MM.1S (cell line): ENCODE measurements around the gene AAK1.

Source experiments
- DNase-seq: peaks from one replicate; pipeline ENCODE4 v3.0.0-alpha.2; 2015
- H2AFZ ChIP-seq: fragments of 300-600 bp; sonication (generic); 2 replicates; pipeline ENCODE4 v1.6.0; 2016; ENCODE audit warnings: antibody characterized with exemption, low read length
- H3F3A ChIP-seq: fragments of 300-600 bp; sonication (generic); 2 replicates; pipeline ENCODE4 v1.6.1; 2016; ENCODE audit warnings: mild to moderate bottlenecking, antibody characterized with exemption, low read length, moderate library complexity, mixed read lengths; ENCODE audit not compliant: insufficient read depth
- H3K27ac ChIP-seq: fragments of 300-600 bp; sonication (generic); 2 replicates; pipeline ENCODE4 v1.5.1; 2016; ENCODE audit warnings: mild to moderate bottlenecking, low read length
- H3K27me3 ChIP-seq: fragments of 300-600 bp; sonication (generic); replicated peaks from 2 replicates; pipeline ENCODE4 v1.6.0; 2016; ENCODE audit warnings: low read length; ENCODE audit not compliant: insufficient read depth
- H3K36me3 ChIP-seq: fragments of 300-600 bp; sonication (generic); replicated peaks from 2 replicates; pipeline ENCODE4 v1.6.1; 2016; ENCODE audit warnings: mild to moderate bottlenecking, low read length, mixed read lengths; ENCODE audit not compliant: insufficient read depth
- H3K4me1 ChIP-seq: fragments of 300-600 bp; sonication (generic); 2 replicates; pipeline ENCODE4 v1.6.1; 2016; ENCODE audit warnings: low read length, mixed read lengths
- H3K4me2 ChIP-seq: fragments of 300-600 bp; sonication (generic); 2 replicates; pipeline ENCODE4 v1.6.0; 2016; ENCODE audit warnings: low read depth, low read length
- H3K4me3 ChIP-seq: fragments of 300-600 bp; sonication (generic); 2 replicates; pipeline ENCODE4 v1.5.1; 2016; ENCODE audit warnings: low read length, mixed read lengths
- H3K79me2 ChIP-seq: fragments of 300-600 bp; sonication (generic); 2 replicates; pipeline ENCODE4 v1.6.1; 2016; ENCODE audit warnings: mixed run types, low read length, mixed read lengths
- H3K9ac ChIP-seq: fragments of 300-600 bp; sonication (generic); 2 replicates; pipeline ENCODE4 v1.6.1; 2016; ENCODE audit warnings: low read length, mixed read lengths
- H3K9me2 ChIP-seq: fragments of 300-600 bp; sonication (generic); replicated peaks from 2 replicates; pipeline ENCODE4 v1.6.1; 2016; ENCODE audit warnings: mild to moderate bottlenecking, low read length, mixed read lengths; ENCODE audit not compliant: insufficient read depth
- H3K9me3 ChIP-seq: fragments of 300-600 bp; sonication (generic); replicated peaks from 2 replicates; pipeline ENCODE4 v1.6.1; 2016; ENCODE audit warnings: mild to moderate bottlenecking, low read length, mixed read lengths; ENCODE audit not compliant: insufficient read depth
- H4K20me1 ChIP-seq: fragments of 300-600 bp; sonication (generic); 2 replicates; pipeline ENCODE4 v1.6.1; 2016; ENCODE audit warnings: mild to moderate bottlenecking, low read length, moderate library complexity, mixed read lengths; ENCODE audit not compliant: insufficient read depth
- EZH2 ChIP-seq: fragments of 300-600 bp; sonication (generic); optimal IDR thresholded peaks from 2 replicates; pipeline ENCODE3; 2017; ENCODE audit warnings: low read depth, mild to moderate bottlenecking, antibody characterized with exemption, low read length, mixed read lengths
- EZH2phosphoT487 ChIP-seq: fragments of 300-600 bp; sonication (generic); IDR thresholded peaks from 2 replicates; pipeline ENCODE4 v1.6.1; 2018; ENCODE audit warnings: antibody characterized with exemption, low read length
- TF ChIP-seq, protein P1 (sequence below): fragments of 300-600 bp; sonication (generic); IDR thresholded peaks from 2 replicates; pipeline ENCODE4 v1.5.1; 2016; ENCODE audit warnings: antibody characterized with exemption, low read length, mixed read lengths

The AAK1 gene

DNA sequence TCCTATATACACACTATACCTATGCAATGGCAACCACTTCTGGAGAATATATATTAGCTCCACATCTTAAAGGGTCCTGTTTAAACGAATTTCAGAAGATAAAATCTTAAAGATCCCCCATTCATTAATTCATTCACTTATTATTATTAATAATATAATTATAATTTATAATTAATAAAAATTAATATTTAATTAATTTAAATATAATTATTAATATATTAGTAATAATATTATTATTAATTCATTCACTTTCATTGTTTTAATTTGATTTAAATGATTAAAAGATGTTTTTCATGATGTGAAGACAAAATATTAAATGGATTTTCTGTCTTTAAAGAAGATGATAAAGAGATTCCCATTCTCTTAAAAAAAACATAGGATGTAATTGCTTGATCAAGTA is 227.4 kb downstream of the AAK1 start:
- H3K9me3 ChIP-seq: no peaks in the 10 kb centered on the region
- H2AFZ ChIP-seq: no peak overlapping the region
- H3K79me2 ChIP-seq: no peaks in the 10 kb centered on the region
- no peak overlapping the region for H3K9ac ChIP-seq
- DNase-seq: no peak
- H3F3A ChIP-seq: no peaks in the 10 kb centered on the region
- no peaks in the 10 kb centered on the region; the same call in 1 of the 2 replicates for H3K36me3 ChIP-seq
- TF ChIP-seq, protein P1, sequence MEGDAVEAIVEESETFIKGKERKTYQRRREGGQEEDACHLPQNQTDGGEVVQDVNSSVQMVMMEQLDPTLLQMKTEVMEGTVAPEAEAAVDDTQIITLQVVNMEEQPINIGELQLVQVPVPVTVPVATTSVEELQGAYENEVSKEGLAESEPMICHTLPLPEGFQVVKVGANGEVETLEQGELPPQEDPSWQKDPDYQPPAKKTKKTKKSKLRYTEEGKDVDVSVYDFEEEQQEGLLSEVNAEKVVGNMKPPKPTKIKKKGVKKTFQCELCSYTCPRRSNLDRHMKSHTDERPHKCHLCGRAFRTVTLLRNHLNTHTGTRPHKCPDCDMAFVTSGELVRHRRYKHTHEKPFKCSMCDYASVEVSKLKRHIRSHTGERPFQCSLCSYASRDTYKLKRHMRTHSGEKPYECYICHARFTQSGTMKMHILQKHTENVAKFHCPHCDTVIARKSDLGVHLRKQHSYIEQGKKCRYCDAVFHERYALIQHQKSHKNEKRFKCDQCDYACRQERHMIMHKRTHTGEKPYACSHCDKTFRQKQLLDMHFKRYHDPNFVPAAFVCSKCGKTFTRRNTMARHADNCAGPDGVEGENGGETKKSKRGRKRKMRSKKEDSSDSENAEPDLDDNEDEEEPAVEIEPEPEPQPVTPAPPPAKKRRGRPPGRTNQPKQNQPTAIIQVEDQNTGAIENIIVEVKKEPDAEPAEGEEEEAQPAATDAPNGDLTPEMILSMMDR: no peak
- TF ChIP-seq EZH2 (no peak), EZH2phosphoT487 (no peak)
- H3K9me2 ChIP-seq: no peaks in the 10 kb centered on the region
- H3K4me2 ChIP-seq: no peak overlapping the region
- H3K4me1 ChIP-seq: no peaks in the 10 kb centered on the region
- H3K27me3 ChIP-seq: no peaks in the 10 kb centered on the region
- no peak overlapping the region for H3K27ac ChIP-seq
- no peak overlapping the region for H3K4me3 ChIP-seq
- no peaks in the 10 kb centered on the region for H4K20me1 ChIP-seq
